HepG2 (cell line): ENCODE measurements around the gene SGIP1. TPM values are rescaled to one million over a fixed set of nuclear protein-coding genes. Genes with fewer than 3 reads are reported as not detected.

Experiments
- E2F5 ChIP-seq: sonication (generic); formaldehyde crosslinking; conservative IDR thresholded peaks from 2 replicates; pipeline ENCODE4 v1.4.0; 2020; ENCODE audit warnings: missing genetic modification reagents
- ELF1 ChIP-seq: sonication (generic); formaldehyde crosslinking; IDR thresholded peaks from 2 replicates; pipeline ENCODE4 v1.4.0; 2020; ENCODE audit warnings: missing genetic modification reagents
- FUBP1 ChIP-seq: sonication (generic); formaldehyde crosslinking; IDR thresholded peaks from 2 replicates; pipeline ENCODE4 v1.5.1; 2020; ENCODE audit warnings: missing genetic modification reagents, mild to moderate bottlenecking, borderline replicate concordance
- GTF3A ChIP-seq: sonication (generic); formaldehyde crosslinking; conservative IDR thresholded peaks from 2 replicates; pipeline ENCODE4 v1.4.0; 2020; ENCODE audit warnings: mild to moderate bottlenecking, missing genetic modification reagents
- JDP2 ChIP-seq: sonication (generic); formaldehyde crosslinking; IDR thresholded peaks from 2 replicates; pipeline ENCODE4 v1.8.1; 2022; ENCODE audit warnings: missing genetic modification reagents, borderline replicate concordance
- NFE2L1 ChIP-seq: sonication (generic); formaldehyde crosslinking; IDR thresholded peaks from 2 replicates; pipeline ENCODE4 v1.4.0; 2020; ENCODE audit warnings: missing genetic modification reagents, mild to moderate bottlenecking, borderline replicate concordance
- RELA ChIP-seq: sonication (generic); formaldehyde crosslinking; IDR thresholded peaks from 2 replicates; pipeline ENCODE4 v1.4.0; 2020; ENCODE audit warnings: missing genetic modification reagents
- REST ChIP-seq, 2 experiments: IDR thresholded peaks; 2 replicates each; pipeline ENCODE4 v1.6.1; 2011 to 2012; ENCODE audit warnings: low read length in 2 of 2, borderline replicate concordance in 1 of 2, low read depth in 1 of 2, mild to moderate bottlenecking in 1 of 2, moderate library complexity in 1 of 2
- SOX13 ChIP-seq, 3 experiments: fragments of 450-650 bp in 1 of 3; sonication (generic) in 1 of 3; formaldehyde crosslinking in 1 of 3; IDR thresholded peaks in 2 of 3; conservative IDR thresholded peaks in 1 of 3; 2 replicates each; pipeline versions ENCODE4 v1.5.0 to v1.6.1; 2016 to 2020; ENCODE audit warnings: antibody characterized with exemption in 1 of 3, mild to moderate bottlenecking in 1 of 3, missing compliant biosample characterization in 1 of 3, missing genetic modification reagents in 1 of 3, moderate library complexity in 1 of 3
- TSC22D2 ChIP-seq: sonication (generic); formaldehyde crosslinking; IDR thresholded peaks from 2 replicates; pipeline ENCODE4 v1.5.1; 2020; ENCODE audit warnings: missing genetic modification reagents, mild to moderate bottlenecking, borderline replicate concordance
- ZNF407 ChIP-seq: sonication (generic); formaldehyde crosslinking; IDR thresholded peaks from one replicate; pipeline ENCODE4 v1.5.1; 2020; ENCODE audit warnings: mild to moderate bottlenecking, missing genetic modification reagents; ENCODE audit errors: not compliant biosample characterization
- ZNF746 ChIP-seq: sonication (generic); formaldehyde crosslinking; IDR thresholded peaks from 2 replicates; pipeline ENCODE4 v1.8.0; 2022; ENCODE audit warnings: mild to moderate bottlenecking, missing genetic modification reagents
- polyA plus RNA-seq, 8 experiments: library from polyadenylated mRNA; depleted of rRNA in 3 of 8; stranded (reverse) in 7 of 8; unstranded in 1 of 8; fragments of >200 nt; fragmentation: Illumina TruSeq in 4 of 8; extraction: Trizol in 4 of 8; gene quantifications; 2 replicates each; pipeline versions ENCODE4 v1.2.1 to v1.2.3, GENCODE V29; 2011 to 2016; ENCODE audit warnings: low read depth in 4 of 8, missing spikeins in 1 of 8, mixed read lengths in 1 of 8; ENCODE audit not compliant: insufficient read depth in 1 of 8
- total RNA-seq, 5 experiments: library from RNA; depleted of rRNA; stranded (reverse); fragments of >200 nt; fragmentation: Illumina TruSeq; extraction: Trizol; gene quantifications; 2 replicates each; pipeline ENCODE4 v1.2.3, GENCODE V29; 2016; ENCODE audit warnings: low read depth in 1 of 5

The SGIP1 gene
- total and polyA plus RNA-seq, 2 of the 13 experiments (the other 11 are each of a cell fraction or from before 2014, with no cell fraction given), result not detected

GRCh38 chr1:66542314-66542713 lies 8.4 kb downstream of the SGIP1 start (continued):
- TF ChIP-seq REST (IDR thresholded peaks at IDR 0.05; ENCODE audit: borderline replicate concordance in 1 of 2, low read depth in 1 of 2, low read length in 2 of 2) (no peak), NFE2L1 (CRISPR knock-in tag) (no peak), SOX13 (IDR thresholded peaks at IDR 0.05) (no peak), SOX13 (CRISPR knock-in tag; conservative IDR thresholded peaks at IDR 0.05 in 1 of 2, IDR thresholded peaks at IDR 0.05 in 1 of 2) (no peak), GTF3A (CRISPR knock-in tag) (0 out of 2 replicates have a peak, but pooled peaks have one; percentile 28), TSC22D2 (no peak), JDP2 (CRISPR knock-in tag) (no peak), ZNF407 (CRISPR knock-in tag) (no peak), FUBP1 (CRISPR knock-in tag) (no peak), ZNF746 (CRISPR knock-in tag) (no peak), RELA (no peak), ELF1 (CRISPR knock-in tag) (no peak), E2F5 (CRISPR knock-in tag) (no peak)
